Chondrocyte (in vitro differentiated cells): ENCODE measurements around the gene PHOSPHO2. TPM values are rescaled to one million over a fixed set of nuclear protein-coding genes. Genes with fewer than 3 reads are reported as not detected.

Source experiments
- DNase-seq: peaks from one replicate; pipeline ENCODE4 v3.0.0; 2021; ENCODE audit warnings: mixed read lengths, low spot score
- H3K27ac Mint-ChIP-seq: one replicate; pipeline ENCODE4 v1.8.0; 2021; ENCODE audit warnings: mild to moderate bottlenecking, moderate library complexity, mixed read lengths; ENCODE audit not compliant: unreplicated experiment
- H3K27me3 Mint-ChIP-seq: 2 replicates; pipeline ENCODE4 v1.8.0; 2021; ENCODE audit warnings: low read depth, mixed read lengths
- H3K36me3 Mint-ChIP-seq: 2 replicates; pipeline ENCODE4 v1.8.0; 2021; ENCODE audit warnings: low read depth, mixed read lengths
- H3K4me1 Mint-ChIP-seq: 2 replicates; pipeline ENCODE4 v1.8.0; 2021; ENCODE audit warnings: low read depth, mild to moderate bottlenecking, mixed read lengths
- H3K4me3 Mint-ChIP-seq: one replicate; pipeline ENCODE4 v1.8.0; 2021; ENCODE audit warnings: mild to moderate bottlenecking, moderate library complexity, mixed read lengths; ENCODE audit not compliant: unreplicated experiment
- H3K9me3 Mint-ChIP-seq: 2 replicates; pipeline ENCODE4 v1.8.0; 2021; ENCODE audit warnings: low read depth, mixed read lengths
- total RNA-seq: library from RNA; stranded (reverse); gene quantifications from 3 replicates; pipeline ENCODE4 v1.2.1, GENCODE V29; 2021
- TF ChIP-seq, protein P1 (sequence below): fragments of 200-600 bp; sonication (generic); IDR thresholded peaks from 2 replicates; pipeline ENCODE4 v1.5.0; 2021; ENCODE audit warnings: antibody characterized with exemption, mild to moderate bottlenecking, moderate library complexity

PHOSPHO2 gene
- total RNA-seq, 1 donor from 2014 or later, result 3.3 TPM

DNA sequence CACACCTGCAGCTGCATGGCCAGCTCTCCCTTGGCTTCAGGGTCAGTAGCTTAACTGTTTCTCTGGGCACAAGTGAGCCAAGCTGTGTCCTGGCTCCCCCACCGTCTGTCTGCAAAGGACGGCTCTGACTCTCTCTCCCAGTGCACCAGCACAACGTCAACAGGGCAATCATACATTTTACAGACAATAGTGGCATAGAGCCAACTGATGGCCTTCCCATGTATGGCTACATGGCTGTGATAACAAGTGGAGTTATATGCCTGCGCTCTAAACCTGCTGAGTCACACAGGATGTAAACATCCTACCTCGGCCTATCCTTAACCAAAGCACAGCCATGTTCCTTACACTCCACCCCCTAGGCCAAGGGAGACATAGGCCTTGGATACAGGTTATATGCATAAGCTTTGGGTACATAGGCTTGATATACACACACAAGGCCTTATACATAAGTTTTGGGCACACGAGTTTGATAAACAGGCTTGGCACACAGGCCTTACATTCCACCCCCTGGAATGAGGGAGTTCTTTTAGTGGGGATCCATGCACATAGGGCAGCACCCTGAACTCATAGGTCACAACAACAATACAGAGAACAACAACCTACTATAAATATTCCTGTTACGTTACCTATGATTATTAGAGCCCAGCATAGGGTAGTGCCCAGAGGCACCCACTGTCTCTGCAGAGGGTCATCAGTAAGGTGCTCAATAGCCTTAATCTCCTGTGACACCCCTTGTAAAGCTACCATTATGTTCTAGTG is 17.7 kb downstream of the PHOSPHO2 start:
- Mint-ChIP-seq H3K27ac (no peak overlapping the region), H3K4me3 (no peak overlapping the region)

DNA sequence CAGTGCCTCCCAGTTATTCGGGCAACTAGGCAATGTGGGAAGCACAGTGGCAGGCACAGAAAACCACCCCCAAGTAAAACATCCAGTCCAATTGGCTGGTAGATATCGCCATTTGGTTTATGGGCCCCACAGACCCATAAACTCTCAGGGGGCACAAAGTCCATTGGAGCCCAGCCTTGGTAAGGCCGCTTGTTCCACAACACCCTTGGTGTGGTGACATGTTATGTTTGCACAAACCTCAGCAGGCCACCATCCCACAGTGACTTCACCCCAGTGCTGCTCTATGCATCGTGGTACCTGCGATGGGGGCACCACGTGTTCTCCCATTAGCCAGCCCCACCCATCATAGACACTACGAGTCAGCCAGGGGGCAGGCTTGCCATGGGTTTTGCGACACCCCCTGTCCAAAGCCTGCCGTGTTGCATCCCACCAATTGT is 18.5 kb downstream of the PHOSPHO2 start:
- no peak for DNase-seq
- Mint-ChIP-seq H3K9me3 (no peaks in the 10 kb centered on the region), H3K4me3 (no peak overlapping the region), H3K4me1 (peaks cover 12% of the 10 kb centered on the region), H3K27me3 (no peaks in the 10 kb centered on the region), H3K36me3 (no peaks in the 10 kb centered on the region), H3K27ac (no peak overlapping the region)
- TF ChIP-seq, protein P1, sequence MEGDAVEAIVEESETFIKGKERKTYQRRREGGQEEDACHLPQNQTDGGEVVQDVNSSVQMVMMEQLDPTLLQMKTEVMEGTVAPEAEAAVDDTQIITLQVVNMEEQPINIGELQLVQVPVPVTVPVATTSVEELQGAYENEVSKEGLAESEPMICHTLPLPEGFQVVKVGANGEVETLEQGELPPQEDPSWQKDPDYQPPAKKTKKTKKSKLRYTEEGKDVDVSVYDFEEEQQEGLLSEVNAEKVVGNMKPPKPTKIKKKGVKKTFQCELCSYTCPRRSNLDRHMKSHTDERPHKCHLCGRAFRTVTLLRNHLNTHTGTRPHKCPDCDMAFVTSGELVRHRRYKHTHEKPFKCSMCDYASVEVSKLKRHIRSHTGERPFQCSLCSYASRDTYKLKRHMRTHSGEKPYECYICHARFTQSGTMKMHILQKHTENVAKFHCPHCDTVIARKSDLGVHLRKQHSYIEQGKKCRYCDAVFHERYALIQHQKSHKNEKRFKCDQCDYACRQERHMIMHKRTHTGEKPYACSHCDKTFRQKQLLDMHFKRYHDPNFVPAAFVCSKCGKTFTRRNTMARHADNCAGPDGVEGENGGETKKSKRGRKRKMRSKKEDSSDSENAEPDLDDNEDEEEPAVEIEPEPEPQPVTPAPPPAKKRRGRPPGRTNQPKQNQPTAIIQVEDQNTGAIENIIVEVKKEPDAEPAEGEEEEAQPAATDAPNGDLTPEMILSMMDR, result no peak

More for the DNA sequence above, 17.7 kb downstream of the PHOSPHO2 start:
- Mint-ChIP-seq H3K9me3 (no peaks in the 10 kb centered on the region), H3K36me3 (no peaks in the 10 kb centered on the region), H3K4me1 (peaks cover 12% of the 10 kb centered on the region), H3K27me3 (no peaks in the 10 kb centered on the region)
- TF ChIP-seq, protein P1, result no peak
- DNase-seq, result no peak

DNA sequence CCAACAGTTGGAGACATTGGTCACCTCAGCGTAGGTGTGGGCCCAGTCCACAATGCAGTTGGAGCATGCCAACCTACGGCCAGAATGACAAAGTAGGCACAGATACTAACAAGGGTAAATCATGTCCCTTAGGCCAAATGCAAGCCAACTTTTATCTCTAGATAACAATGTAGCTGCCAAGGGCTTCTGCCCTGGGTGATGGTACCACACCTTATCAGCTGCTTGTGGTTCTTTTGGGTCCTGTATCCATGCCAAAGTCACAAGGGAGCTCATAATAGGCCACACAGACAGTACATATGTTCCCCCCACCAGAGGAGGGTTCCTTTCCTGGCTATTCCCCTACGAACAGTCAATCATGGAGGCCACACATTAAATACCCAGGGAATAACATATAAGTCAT is 19.1 kb downstream of the PHOSPHO2 start:
- DNase-seq, result no peak
- TF ChIP-seq, protein P1, result no peak
- no peaks in the 10 kb centered on the region for H3K27me3 Mint-ChIP-seq
- no peaks in the 10 kb centered on the region for H3K36me3 Mint-ChIP-seq
- peaks cover 12% of the 10 kb centered on the region for H3K4me1 Mint-ChIP-seq
- no peak overlapping the region for H3K4me3 Mint-ChIP-seq
- H3K27ac Mint-ChIP-seq, result no peak overlapping the region
- H3K9me3 Mint-ChIP-seq, result no peaks in the 10 kb centered on the region

DNA sequence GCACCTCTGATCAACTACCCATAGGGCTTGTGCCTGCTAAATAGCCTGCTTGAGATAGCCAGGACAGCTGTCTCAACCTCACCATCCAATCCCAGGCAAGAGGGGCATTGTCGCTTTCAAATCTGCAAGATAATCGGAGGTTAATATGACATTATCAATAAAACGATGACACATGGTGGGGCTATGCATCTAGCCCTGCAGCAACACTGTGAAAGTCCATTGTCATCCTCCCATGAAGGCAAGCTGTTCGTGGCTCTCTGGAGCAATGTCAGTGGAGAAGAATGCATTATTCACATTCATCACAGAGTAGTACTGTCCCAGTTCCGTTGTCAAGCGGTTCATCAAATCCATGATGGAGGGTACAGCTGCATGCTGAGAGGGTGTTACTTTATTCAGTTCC is 20.4 kb downstream of the PHOSPHO2 start:
- Mint-ChIP-seq H3K27me3 (no peaks in the 10 kb centered on the region), H3K9me3 (no peaks in the 10 kb centered on the region), H3K36me3 (no peaks in the 10 kb centered on the region), H3K4me3 (no peak overlapping the region), H3K27ac (no peak overlapping the region), H3K4me1 (peaks cover 12% of the 10 kb centered on the region)
- TF ChIP-seq, protein P1, result no peak
- DNase-seq, result no peak

DNA sequence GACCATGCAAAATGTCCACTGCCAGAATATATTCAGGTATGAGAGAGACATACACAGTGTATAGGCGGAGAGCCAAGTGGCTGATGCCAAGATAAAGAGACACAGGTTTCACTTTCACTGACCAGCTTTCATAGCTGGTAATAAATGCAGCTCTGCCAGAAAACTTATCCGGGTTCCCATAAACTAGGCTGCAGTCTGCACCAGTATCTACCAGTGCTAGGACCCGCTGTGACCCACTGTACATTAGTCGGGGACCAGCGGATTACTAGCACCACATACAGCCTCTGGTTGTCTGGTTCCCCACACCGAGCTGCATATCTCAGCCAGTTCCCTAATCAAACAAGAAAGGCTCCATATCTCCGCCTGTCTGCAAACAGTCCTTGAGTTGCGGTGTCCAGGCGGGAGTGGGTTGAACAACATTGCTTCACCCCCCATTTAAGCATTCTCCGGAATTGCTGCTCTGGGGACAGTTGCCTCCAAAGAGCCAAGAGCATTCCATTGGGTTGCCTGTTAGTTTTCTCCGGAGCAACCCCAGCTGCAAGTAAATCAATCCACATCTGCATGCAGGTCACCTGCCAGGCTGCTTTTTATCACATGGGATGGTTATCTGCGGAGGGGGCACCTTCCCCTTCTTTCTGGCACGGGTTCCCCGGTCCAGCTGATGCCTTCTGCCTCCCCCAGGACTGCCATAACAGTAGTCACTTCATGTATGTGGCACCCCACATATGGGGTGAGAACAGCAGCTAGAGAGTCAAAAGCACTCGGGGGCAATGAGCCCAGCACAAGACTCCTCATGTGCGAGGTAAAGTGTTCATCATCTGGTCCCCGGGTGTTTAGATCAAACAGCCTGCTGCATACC is 21.3 kb downstream of the PHOSPHO2 start:
- no peaks in the 10 kb centered on the region for H3K36me3 Mint-ChIP-seq
- TF ChIP-seq, protein P1, result no peak
- no peak overlapping the region for H3K4me3 Mint-ChIP-seq
- H3K4me1 Mint-ChIP-seq, result peaks cover 12% of the 10 kb centered on the region
- no peak for DNase-seq
- H3K27me3 Mint-ChIP-seq, result no peaks in the 10 kb centered on the region
- H3K27ac Mint-ChIP-seq, result no peak overlapping the region
- H3K9me3 Mint-ChIP-seq, result no peaks in the 10 kb centered on the region
